Glutamatergic neuron (in vitro differentiated cells): ENCODE data around the gene GREB1L. TPM values are rescaled to one million over a fixed set of nuclear protein-coding genes. Genes with fewer than 3 reads are reported as not detected.

Source experiments
- DNase-seq: peaks from one replicate; pipeline ENCODE4 v3.0.0; 2022
- H3K27ac Mint-ChIP-seq: one replicate; pipeline ENCODE4 v1.8.0; 2020; ENCODE audit warnings: mild to moderate bottlenecking, mixed read lengths, inconsistent platforms; ENCODE audit not compliant: unreplicated experiment
- H3K27me3 Mint-ChIP-seq: one replicate; pipeline ENCODE4 v1.8.0; 2020; ENCODE audit warnings: mild to moderate bottlenecking, moderate library complexity, mixed read lengths, inconsistent platforms; ENCODE audit not compliant: unreplicated experiment
- H3K36me3 Mint-ChIP-seq: one replicate; pipeline ENCODE4 v1.8.0; 2020; ENCODE audit warnings: mild to moderate bottlenecking, mixed read lengths, inconsistent platforms; ENCODE audit not compliant: unreplicated experiment
- H3K4me1 Mint-ChIP-seq: one replicate; pipeline ENCODE4 v1.8.0; 2020; ENCODE audit warnings: mild to moderate bottlenecking, low read depth, mixed read lengths, inconsistent platforms; ENCODE audit not compliant: unreplicated experiment
- H3K4me3 Mint-ChIP-seq: one replicate; pipeline ENCODE4 v1.8.0; 2020; ENCODE audit warnings: mild to moderate bottlenecking, mixed read lengths, inconsistent platforms; ENCODE audit not compliant: unreplicated experiment
- H3K9me3 Mint-ChIP-seq: one replicate; pipeline ENCODE4 v1.8.0; 2020; ENCODE audit warnings: mild to moderate bottlenecking, moderate library complexity, mixed read lengths, inconsistent platforms; ENCODE audit not compliant: unreplicated experiment
- total RNA-seq: library from RNA; stranded (reverse); fragmentation: NEBNext Ultra II Directional; extraction: Animal tissue kit (Norgen Biotek cat#: 25700); gene quantifications from one replicate; pipeline ENCODE4 v1.2.1, GENCODE V29; 2021; ENCODE audit not compliant: unreplicated experiment
- TF ChIP-seq, protein P1 (sequence below): fragments of 200-600 bp; sonication (generic); IDR thresholded peaks from one replicate; pipeline ENCODE4 v1.5.0; 2021; ENCODE audit not compliant: partially characterized antibody, unreplicated experiment

The GREB1L gene
- total RNA-seq, 1 donor from 2014 or later, result 154 TPM

DNA sequence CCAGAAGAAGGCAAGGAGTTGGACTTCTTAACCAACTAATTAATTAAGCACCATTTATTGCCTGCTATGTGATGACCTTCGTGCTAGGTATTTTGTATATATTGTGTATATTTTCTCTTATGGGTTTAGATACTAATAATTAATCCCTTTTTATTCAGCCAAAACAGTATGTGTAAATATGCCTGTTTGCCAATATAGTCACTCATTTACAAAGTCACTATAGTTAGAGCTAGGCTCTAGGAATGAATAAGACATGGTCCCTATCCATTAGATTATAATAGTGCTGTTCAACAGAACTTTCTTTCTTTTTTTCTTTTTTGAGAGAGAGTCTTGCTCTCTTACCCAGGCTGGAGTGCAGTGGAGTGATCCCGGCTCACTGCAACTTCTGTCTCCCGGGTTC is 51.4 kb downstream of the GREB1L start:
- no peaks in the 10 kb centered on the region for H3K36me3 Mint-ChIP-seq
- H3K27ac Mint-ChIP-seq, result no peak overlapping the region
- H3K9me3 Mint-ChIP-seq, result peaks cover 2% of the 10 kb centered on the region
- no peaks in the 10 kb centered on the region for H3K4me1 Mint-ChIP-seq
- DNase-seq, result no peak
- H3K4me3 Mint-ChIP-seq, result no peak overlapping the region
- TF ChIP-seq, protein P1, sequence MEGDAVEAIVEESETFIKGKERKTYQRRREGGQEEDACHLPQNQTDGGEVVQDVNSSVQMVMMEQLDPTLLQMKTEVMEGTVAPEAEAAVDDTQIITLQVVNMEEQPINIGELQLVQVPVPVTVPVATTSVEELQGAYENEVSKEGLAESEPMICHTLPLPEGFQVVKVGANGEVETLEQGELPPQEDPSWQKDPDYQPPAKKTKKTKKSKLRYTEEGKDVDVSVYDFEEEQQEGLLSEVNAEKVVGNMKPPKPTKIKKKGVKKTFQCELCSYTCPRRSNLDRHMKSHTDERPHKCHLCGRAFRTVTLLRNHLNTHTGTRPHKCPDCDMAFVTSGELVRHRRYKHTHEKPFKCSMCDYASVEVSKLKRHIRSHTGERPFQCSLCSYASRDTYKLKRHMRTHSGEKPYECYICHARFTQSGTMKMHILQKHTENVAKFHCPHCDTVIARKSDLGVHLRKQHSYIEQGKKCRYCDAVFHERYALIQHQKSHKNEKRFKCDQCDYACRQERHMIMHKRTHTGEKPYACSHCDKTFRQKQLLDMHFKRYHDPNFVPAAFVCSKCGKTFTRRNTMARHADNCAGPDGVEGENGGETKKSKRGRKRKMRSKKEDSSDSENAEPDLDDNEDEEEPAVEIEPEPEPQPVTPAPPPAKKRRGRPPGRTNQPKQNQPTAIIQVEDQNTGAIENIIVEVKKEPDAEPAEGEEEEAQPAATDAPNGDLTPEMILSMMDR, result no peak
- H3K27me3 Mint-ChIP-seq, result peaks cover 2% of the 10 kb centered on the region

GRCh38 chr18:21295101-21295500 is 53.1 kb downstream of the GREB1L start:
- H3K4me3 Mint-ChIP-seq, result no peak overlapping the region
- H3K4me1 Mint-ChIP-seq, result no peaks in the 10 kb centered on the region
- peaks cover 2% of the 10 kb centered on the region for H3K27me3 Mint-ChIP-seq
- peaks cover 2% of the 10 kb centered on the region for H3K9me3 Mint-ChIP-seq
- H3K36me3 Mint-ChIP-seq, result no peaks in the 10 kb centered on the region
- no peak for DNase-seq
- H3K27ac Mint-ChIP-seq, result no peak overlapping the region
- TF ChIP-seq, protein P1, result no peak

DNA sequence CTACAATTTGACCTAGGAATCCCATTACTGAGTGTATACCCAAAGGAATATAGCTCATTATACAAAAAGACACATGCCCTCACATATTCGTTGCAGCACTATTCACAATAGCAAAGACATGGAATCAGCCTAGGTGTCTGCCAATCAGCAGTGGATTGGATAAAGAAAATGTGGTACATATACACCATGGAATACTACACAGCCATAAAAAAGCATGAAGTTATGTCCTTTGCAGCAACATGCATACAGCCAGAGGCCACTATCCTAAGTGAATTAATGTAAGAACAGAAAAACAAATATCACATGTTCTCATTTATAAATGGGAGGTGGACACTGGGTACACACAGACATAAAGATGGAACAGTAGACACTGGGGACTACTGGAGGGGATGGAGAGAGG is 54.0 kb downstream of the GREB1L start:
- DNase-seq, result no peak
- Mint-ChIP-seq H3K27me3 (peaks cover 2% of the 10 kb centered on the region), H3K36me3 (no peaks in the 10 kb centered on the region), H3K27ac (no peak overlapping the region), H3K9me3 (peaks cover 2% of the 10 kb centered on the region), H3K4me3 (no peak overlapping the region), H3K4me1 (no peaks in the 10 kb centered on the region)
- TF ChIP-seq, protein P1, result no peak

GRCh38 chr18:21298351-21298750 is 56.3 kb downstream of the GREB1L start:
- Mint-ChIP-seq H3K27ac (no peak overlapping the region), H3K9me3 (peaks cover 2% of the 10 kb centered on the region), H3K4me3 (no peak overlapping the region), H3K36me3 (no peaks in the 10 kb centered on the region), H3K27me3 (peaks cover 2% of the 10 kb centered on the region), H3K4me1 (no peaks in the 10 kb centered on the region)
- no peak for DNase-seq
- TF ChIP-seq, protein P1, result no peak

- Mint-ChIP-seq H3K9me3 (peaks cover 2% of the 10 kb centered on the region), H3K27ac (no peak overlapping the region), H3K4me1 (no peaks in the 10 kb centered on the region), H3K4me3 (no peak overlapping the region), H3K36me3 (no peaks in the 10 kb centered on the region), H3K27me3 (peaks cover 1% of the 10 kb centered on the region)
- DNase-seq, result no peak
- TF ChIP-seq, protein P1, result no peak
Observed at GRCh38 chr18:21300035-21300907, 58.2 kb downstream of the GREB1L start.
